ENCODE data around the gene RBM18. TPM values are rescaled to one million over a fixed set of nuclear protein-coding genes. Genes with fewer than 3 reads are reported as not detected.

The RBM18 gene
- total RNA-seq, 2 donors from 2014 or later = 15.7 to 18.1 TPM

DNA sequence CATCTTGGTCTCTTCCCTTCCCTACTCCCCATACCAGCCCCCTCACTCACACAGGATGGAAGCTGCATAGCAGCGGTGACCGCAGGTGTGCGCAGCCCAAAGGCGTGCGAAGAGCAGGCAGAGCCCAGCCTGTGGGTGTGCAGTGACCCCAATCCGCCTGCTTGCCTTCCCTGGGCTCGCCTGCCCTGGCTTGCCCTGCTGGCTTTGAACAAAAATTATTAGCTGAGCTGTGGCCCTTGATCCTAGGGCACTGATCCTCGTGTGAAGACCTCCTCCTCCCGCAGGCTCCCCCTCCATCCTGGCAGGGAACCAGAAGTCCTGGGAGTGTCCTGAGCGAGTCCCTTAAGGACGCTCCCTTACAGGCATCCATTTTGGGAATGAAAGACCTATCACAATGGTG, 73.1 kb downstream of the RBM18 start:
- intact Hi-C loops (cut with DNase I, micrococcal nuclease) = no loop called here
- no peak for ATAC-seq
- no peak for DNase-seq

DNA sequence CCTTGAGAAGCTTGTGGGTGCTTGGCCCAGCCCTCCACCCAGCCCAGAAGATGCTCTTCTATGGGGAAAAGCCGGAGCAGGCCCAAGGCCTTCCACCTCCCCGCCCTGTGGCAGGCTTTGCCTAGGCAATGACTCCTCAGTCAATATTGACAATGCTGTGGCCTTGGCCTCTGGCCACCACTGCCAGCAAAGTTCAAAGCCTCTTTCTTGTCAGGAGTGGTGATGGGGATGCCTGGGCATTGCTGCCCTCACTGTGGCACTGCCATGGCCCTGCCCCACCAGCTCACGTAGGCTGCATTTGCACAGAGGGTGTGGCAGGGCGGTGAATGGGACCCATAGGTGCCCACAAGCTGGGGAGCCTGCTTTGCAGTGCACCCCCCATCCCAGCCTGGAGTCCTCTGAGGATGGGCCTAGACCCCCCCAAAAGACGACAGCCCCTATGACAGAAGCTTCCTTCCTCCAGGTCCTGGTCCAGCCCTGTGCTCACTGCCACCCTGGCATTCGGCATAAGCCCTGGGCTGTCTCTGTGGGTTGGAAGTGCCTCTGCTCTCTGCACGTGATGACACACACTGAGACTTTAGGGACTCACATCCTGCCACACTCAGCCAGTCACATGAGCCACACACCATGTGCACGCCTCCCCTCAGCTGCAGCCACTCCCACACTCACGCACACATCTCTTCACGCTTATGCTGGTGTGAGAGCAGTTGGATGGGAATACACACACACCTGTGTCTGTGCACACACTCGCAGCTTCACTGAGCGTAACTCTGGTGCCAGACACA, 73.9 kb downstream of the RBM18 start:
- ATAC-seq (peak; percentile 77), DNase-seq (peak in 1 of 2 donors; percentile 51)
- intact Hi-C loops (cut with DNase I, micrococcal nuclease) = no loop called here

DNA sequence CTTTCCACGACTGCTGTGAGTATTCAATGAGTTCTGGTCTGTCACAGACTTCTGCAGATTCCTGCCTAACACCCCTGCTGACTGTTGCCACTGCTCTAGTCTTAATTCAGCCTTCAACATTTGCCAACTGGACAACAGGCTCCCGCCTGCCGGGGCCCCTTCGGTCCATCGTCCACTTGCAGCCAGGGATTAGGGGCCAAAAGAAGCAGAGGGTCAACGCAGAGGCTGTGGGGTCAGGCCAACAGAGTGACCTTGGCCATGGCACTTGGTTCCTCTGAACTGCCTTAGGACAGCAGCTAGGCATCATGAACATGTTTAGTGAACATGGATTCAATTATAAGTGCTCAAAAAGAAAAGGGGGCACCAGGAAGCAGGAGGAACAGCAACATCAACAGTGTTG, 76.3 kb downstream of the RBM18 start:
- no peak for DNase-seq
- intact Hi-C loops (cut with DNase I, micrococcal nuclease) = no loop called here
- no peak for ATAC-seq

Other genes starting within 250 kb of the RBM18 start
- 1 to 10 TPM; 5.9 to 6.6 TPM for gene TTLL11, start 171.5 kb downstream of the RBM18 start, total RNA-seq
- gene NDUFA8, start 105.1 kb downstream of the RBM18 start, total RNA-seq = 10 to 100 TPM; 75.3 to 78.9 TPM
- gene MORN5, start 104.9 kb downstream of the RBM18 start, total RNA-seq = 1 to 10 TPM in 1 of 2 donors, not detected in 1; 4.0 TPM
- gene LHX6, start 35.9 kb downstream of the RBM18 start, total RNA-seq = 1 to 10 TPM; 1.6 to 2.1 TPM
- 10 to 100 TPM; 48.0 to 62.7 TPM for gene MRRF, start within 50 bp of the RBM18 start, total RNA-seq
- gene PTGS1, start 106.2 kb upstream of the RBM18 start, total RNA-seq = 10 to 100 TPM in 1 of 2 donors, 1 to 10 TPM in 1; 7.8 to 25.4 TPM
- gene OR1J1, start 213.1 kb upstream of the RBM18 start, total RNA-seq = not detected
- not detected for gene OR1J2, start 246.0 kb upstream of the RBM18 start, total RNA-seq

Measured in left colon (tissue), 2 donors.